Hippocampal formation (tissue), 2 donors: ENCODE results near the gene SNX27.
A peak's percentile ranks its signal among the peaks of the same experiment; 100 is the strongest.
"Not testable (repeated sequence)": the region's sequence is repeated elsewhere in the genome, so short reads cannot be mapped to it uniquely, and the experiment has no call there.

Source experiments
- DNase-seq, 2 donors: peaks; one replicate each; lab custom pipeline; 2025; lab: John Stamatoyannopoulos, UW

Gene SNX27

DNA sequence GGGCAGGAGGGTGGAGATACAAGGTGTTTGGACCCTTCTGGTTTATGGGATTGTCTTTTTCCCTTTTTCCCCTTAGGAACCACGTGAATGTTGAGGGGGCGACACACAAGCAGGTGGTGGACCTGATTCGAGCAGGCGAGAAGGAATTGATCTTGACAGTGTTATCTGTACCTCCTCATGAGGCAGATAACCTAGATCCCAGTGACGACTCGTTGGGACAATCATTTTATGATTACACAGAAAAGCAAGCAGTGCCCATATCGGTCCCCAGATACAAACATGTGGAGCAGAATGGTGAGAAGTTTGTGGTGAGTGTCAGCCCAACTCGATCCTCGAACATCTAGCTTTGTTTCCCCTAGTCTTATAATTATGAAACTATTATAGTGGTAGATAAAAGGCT lies 27.0 kb downstream of the SNX27 start:
- no peak for DNase-seq

DNA sequence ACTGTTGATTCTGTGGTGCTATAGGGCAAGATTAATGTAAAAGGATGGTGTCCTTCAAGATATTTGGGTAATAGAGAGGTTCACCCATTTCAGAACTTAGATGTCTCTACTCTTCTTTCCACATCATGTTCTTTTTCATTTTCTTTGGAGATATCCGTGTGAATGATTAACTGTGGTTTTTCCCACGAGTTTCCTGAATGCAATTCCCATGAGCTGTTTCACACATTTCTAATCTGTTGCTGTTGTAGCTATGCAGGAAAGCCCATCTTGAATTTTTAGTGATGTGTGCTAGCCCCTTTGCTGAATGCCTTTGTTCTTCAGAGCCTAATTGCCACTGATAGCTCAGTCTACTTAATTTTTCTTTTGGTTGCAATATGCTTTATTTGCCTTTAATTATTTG lies 27.6 kb downstream of the SNX27 start:
- DNase-seq: no peak

DNA sequence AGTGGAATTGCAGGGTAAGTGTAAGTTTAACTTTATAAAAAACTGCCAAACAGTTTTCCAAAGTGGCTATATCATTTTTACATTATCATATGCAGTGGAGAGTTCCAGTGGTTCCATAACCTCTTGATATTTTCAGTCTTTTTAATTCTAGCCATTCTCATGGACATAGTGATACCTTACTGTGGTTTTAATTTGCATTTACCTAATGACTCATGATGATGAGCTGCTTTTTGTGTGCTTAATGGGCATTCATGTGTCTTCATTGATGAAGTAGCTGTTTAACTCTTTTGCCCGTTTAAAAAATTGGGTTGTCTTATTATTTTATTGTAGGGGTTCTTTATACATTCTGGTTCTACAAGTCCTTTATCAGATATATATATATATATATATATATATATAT lies 29.4 kb downstream of the SNX27 start:
- DNase-seq: no peak

DNA sequence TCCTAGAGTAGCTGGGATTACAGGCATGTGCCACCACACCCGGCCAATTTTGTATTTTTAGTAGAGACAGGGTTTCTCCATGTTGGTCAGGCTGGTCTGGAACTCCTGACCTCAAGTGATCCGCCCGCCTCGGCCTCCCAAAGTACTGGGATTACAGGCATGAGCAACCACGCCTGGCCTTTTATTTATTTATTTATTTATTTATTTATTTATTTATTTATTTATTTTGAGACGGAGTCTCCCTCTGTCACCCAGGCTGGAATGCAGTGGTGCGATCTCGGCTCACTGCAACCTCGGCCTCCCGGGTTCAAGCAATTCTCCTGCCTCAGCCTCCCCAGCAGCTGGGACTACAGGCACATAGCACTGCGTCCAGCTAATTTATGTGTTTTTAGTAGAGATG lies 31.2 kb downstream of the SNX27 start:
- not testable (repeated sequence) for DNase-seq

DNA sequence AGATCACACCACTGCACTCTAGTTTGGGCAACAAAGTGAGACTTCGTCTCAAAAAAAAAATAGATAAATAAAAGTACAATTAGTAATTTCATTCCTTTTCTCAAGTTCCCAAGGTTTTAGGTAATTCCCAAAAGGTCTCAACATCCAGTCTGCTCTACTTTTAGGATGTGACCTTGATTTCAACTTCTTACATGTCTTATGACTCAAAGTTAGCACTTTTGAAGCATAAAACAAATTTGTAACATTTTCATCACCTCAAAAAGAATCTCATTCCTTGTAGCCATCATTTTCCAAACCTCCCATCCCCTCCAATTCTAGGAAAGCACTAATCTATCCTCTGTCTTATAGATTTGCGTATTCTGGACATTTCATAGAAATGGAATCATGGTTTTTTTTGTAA lies 32.2 kb downstream of the SNX27 start:
- DNase-seq: no peak

DNA sequence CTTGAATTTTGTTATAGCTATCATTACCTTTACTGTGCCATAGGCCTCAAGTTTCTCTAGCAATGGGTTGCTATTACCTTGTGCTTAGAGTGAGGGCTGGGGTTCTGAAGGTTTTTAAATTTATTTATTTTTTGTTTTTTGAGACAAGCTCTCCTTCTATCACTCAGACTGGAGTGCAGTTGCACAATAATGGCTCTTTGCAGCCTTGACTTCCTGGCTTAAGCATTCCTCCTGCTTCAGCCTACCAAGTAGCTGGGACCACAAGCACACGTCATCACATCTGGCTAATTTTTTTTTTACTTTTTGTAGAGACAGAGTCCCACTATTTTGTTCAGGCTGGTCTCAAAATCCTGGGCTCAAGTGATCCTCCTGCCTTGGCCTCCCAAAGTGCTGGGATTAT lies 41.5 kb downstream of the SNX27 start:
- no peak for DNase-seq

DNA sequence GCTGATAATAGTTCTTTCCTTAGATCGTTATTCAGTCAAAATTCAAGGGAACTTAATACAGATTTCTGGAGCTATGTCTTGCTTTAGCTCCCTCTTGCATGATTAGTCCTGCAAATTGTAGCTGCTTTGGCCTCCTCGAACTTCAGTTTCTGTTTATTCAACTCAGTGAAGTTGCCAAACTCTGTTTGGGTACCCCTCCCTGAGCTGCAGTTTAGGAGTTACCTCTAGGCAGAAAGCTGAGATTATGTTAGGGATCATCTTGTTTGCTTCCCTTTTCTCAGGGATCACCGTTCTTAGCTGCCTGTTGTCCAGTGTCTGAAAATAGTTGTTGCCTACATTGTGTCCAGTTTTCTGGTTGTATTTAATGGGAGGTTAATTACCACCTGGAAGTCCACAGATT lies 43.5 kb downstream of the SNX27 start:
- no peak for DNase-seq

DNA sequence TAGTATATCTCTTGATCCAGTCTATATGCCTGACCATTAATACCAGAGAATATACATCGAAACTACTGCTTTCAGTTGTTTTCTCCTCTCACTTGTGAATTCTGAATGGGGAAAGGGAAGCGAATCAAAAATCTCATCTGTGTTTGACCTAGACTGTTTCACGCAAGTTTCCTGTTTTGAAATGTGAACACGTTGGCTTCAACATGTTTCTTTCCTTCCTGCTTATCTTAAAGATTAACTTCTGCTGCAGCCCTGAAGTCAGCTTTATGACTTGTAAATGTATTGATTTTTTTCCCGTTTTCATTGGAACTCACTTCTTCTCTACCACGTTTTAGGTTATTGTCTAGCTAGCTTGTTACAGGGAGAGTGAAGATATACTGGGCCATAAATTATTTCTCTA lies 49.9 kb downstream of the SNX27 start:
- DNase-seq: no peak

DNA sequence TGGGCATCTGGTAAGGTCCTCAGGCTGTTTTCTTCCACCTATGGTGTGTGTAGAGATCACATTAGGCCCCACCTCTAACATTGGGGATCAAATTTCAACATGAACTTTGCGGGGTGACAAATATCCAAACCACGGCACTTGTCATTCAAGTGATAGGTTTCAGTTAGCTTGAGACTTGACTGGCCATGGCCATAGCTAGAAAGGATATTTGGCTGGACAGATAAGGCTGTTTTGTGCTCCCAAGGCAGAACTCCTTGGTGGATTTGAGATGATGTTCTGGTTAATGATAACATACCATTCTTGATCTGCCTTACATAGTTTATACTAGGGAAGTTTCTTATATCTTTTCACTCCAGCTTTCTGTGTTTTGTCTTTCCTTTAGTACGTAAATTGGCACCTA lies 56.2 kb downstream of the SNX27 start:
- no peak for DNase-seq

DNA sequence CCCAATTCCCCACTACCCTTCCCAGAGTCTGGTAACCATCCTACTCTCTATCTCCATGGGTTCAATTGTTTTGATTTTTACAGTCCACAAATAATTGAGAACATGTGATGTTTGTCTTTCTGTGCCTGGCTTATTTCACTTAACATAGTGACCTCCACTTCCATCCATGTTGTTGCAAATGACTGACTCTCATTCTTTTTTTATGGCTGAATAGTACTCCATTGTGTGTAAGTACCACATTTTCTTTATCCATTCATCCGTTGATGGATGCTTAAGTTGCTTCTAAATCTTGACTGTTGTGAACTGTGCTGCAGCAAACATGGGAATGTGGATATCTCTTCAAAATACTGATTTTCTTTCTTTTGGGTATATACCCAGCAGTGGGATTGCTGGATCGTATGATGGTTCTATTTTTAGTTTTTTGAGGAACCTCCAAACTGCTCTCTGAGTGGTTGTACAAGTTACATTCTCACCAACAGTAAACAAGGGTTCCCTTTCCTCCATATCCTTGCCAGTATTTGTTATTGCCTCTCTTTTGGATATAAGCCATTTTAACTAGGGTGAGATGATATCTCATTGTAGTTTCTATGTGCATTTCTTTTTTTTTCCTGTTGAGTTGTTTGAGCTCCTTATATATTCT lies 58.3 kb downstream of the SNX27 start:
- not testable (repeated sequence) for DNase-seq

DNA sequence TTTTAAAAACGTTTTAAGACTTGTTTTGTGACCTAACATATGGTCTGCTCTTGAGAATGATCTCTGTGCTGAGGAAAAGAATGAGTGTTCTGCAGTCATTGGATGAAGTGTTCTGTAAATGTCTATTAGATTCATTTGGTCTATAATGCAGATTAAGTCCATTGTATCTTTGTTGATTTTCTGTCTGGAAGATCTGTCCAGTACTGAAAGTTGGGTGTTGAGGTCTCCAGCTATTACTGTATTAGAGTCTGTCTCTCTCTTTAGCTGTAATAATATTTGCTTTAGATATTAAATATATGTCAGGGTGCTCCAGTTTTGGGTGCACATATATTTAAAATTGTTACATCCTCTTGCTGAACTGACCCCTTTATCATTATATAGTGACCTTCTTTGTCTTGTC lies 61.6 kb downstream of the SNX27 start:
- DNase-seq: no peak

DNA sequence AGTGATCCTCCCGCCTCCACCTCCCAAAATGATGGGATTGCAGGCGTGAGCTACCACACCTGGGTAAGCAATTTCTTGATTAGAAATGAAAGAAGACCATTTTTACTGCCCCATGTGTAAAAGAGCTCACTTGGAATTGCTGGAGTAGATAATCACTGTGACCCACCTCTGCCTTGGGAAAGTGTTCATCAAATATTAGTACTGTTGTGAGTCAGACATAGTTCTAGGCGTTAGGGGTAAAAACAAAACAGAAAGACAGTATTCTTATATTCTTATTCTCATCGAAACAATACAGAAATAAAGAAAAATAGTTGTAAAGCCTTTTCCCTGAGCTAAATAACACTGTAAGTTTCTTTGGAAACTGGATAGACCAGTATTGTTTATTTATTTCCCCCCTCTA lies 68.5 kb downstream of the SNX27 start:
- no peak for DNase-seq

DNA sequence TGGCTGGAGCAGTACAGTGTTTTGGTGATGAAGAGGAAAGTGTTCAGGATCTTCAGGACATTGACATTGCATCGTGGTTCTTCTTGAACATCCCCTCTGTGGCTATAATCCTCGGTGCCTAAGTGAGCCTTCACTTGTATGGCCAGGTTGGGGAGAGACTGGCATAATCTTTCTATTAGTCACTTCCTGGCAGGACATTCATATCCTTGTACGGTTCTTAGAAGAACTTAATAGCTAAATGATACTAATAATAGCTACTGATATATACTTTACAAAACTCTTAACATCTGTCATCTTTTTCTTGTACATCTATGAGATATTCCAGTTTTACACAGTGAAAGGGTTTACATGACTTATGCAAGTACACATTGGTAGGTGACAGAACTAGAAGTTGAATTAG lies 69.0 kb downstream of the SNX27 start:
- no peak for DNase-seq

DNA sequence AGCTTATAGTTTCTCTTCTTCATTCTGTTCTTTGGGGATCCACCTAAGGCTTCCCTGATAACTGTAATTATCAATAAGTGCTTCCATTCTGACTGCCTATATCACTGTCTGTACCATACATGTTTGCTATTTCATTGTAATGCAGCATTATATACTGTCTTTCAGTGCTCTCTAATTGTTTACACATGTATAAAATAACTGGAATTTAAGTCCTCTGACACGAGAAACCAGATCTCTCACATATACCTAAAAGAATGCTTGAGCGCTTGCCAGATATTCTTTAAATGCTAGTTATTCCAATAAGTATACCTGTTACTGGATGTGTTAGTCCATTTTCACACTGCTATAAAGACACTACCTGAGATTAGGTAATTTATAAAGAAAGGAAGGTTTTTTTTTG lies 70.1 kb downstream of the SNX27 start:
- DNase-seq: no peak

DNA sequence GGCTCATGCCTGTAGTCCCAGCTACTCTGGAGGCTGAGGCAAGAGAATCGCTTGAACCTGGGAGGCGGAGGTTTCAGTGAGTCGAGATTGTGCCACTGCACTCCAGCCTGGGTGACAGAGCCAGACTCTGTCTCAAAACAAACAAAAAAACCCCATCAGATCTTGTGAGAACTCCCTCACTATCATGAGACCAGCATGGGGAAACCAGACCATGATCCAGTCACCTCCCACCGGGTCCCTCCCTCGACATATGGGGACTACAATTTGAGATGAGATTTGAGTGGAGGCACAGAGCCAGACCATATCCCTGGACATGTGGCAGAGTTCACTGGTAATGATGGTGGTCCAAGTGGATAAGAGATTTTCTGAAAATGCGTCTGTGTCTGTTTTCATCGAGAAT lies 71.1 kb downstream of the SNX27 start:
- DNase-seq: not testable (repeated sequence)

DNA sequence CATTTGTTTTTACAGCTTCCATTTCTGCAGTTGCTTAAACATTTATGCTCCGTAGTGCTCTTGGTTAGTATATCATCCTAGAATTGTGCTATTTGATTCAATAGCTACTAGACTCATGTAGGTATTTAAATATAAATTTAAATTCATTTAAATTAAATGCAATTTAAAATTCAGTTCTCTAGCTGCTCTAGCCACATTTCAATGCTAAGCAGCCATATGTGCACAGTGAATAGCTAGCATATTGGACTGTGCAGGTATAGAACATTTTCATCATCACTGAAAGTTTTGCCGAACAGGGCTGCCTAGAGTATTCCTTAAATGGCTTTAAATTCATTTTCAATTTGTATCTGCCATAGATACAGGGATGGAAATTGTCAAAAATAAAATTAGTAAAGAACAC lies 72.3 kb downstream of the SNX27 start:
- no peak for DNase-seq

DNA sequence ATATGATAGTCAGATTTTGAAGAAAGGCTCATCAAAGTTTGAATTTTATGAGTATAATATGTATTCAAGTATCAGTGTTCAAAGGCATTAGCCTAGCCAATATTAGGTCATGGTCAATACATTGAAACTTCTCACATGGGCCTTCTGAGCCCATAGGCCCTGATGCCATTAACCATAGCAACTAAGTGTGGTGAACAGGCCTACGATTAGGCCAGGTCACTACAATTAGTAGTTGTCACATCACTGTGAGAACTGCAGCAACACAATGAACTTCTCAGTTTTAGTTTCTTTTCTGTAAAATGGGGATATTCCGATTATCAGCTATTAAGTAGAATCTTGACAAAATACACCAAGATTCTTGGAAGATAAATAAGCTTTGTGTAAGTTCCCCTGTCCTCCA lies 74.7 kb downstream of the SNX27 start:
- no peak for DNase-seq

DNA sequence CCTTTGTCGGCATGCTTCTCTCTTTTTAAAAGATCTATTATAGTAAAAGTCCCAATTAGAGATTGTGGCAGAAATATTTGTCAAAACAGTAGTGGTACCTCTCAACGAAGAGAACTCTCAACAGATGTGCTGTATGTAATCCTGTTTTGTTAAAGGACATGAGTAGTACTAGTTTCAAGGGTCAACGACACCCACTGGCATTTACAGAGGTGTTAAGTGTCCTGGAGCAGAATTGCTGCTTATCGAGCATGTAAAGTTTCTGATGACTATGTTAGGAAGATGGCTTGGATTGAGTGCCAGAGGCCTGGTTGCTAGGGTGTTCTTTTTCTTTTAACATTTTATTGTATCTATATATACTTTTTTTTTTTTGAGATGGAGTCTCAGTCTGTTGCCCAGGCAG lies 77.6 kb downstream of the SNX27 start:
- no peak for DNase-seq

DNA sequence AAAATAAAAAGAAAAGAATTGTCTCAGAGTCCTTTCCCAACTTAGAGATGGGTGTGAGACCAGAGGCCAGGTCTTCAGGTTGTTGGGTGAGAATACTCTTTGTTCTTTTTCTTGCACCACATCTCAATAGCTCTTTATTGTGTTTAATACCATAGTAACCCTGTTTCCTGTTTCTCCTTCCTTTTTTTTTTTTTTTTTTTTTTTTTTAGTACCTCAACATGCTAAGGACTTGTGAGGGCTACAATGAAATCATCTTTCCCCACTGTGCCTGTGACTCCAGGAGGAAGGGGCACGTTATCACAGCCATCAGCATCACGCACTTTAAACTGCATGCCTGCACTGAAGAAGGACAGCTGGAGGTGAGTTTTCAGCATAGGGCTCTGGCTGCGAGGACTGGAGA lies 80.4 kb downstream of the SNX27 start:
- DNase-seq: no peak

DNA sequence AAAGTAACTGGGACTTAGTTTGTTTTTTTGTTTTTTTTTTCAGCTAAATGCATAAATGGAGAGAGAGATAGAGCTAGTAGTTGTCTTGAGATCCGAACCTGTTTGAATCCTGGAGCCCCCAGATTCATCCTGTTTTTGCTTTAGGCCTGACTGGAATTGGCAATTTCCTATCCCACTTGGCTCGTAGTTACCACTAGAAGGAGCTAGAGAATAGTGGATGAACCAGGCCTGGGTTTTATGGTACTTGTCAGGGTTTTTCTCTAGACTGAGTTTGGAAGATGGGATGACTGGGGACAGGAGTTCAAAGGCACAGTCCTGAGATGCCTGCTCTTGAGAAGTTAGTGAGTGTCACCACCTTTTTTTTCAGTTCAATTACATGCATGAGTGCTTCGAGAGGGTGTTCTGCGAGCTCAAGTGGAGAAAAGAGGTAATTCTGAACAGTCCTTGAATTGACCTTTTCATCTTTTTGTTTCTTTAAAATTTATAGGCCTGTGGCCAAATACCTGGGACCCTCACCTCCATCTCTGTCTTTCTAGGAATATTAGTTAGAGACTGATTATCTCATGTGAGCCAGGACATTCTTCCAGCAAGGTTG lies 81.3 kb downstream of the SNX27 start:
- DNase-seq: peak in 1 of 2 donors; percentile 40

DNA sequence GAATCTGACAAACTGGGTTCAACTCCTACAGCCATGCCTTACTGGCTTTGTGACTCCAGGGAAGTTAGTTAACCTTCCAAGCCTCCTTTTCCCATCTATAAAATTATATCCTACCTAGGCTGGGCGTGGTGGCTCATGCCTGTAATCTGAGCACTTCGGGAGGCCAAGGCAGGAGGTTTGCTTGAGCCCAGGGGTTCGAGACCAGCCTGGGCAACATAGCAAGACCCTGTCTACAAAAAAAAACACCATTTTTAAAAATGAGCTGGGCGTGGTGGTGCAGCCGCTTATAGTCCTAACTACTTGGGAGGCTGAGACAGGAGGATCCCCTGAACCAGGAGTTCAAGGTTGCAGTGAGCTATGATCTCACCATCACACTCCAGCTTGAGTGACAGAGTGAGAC lies 89.7 kb downstream of the SNX27 start:
- DNase-seq: no peak

DNA sequence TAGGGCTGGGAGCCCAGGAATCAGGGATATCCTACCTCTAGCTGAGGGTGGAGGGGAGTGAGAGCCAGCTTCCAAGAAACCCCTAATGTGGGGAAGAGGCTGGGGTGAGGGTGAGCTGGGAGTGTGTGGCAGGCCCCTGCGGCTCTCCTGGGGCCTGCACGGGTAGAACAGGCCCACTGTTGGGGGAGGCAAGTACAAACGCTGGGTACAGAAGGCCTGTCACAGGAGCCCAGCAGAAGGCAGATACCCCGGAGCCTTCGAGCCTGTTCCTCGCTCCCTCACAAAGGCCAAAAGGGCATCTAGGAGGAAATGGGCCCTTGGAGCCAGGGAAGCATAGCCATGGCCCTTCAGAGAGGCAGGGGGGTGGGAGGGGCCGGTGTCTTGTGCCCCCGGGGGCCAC lies 91.1 kb downstream of the SNX27 start:
- no peak for DNase-seq

DNA sequence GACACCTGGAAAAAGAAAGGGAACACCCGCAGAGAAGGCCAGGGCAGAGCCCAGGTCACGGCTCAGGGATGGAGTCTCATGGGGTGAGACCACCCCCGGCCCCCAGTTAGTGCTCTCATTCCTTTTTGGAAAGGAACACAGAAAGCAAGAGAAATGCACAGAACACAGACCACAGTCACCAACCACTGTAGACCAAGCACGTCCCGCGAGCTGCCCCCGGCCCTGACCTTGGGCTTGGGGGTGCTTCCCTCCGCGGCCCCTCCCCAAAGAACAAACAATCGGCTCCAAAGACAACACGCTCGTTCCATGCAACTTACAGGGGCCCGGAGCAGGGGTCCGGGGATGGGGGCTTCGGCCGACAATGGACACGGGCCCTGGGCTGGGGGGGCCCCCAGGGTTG lies 92.0 kb downstream of the SNX27 start:
- no peak for DNase-seq

DNA sequence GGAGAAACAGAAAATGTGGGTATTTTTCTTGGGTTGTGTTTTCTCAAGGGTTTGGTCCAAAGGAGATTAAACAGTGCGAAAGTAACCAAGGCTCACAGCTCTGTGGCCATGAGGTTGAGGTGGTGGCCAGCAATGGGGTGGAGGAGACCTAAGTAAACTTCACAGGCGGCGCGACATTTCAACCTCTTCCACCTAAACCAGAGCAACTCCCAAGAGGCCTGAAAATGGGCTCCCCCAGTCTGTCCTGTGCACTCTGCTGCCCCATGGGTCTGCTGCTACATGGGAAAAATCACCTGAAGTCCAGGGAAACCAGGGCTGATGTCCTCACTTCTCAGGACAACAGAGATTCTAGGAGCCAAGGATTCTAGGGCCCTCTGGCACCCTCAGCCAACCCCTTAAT lies 92.4 kb downstream of the SNX27 start:
- no peak for DNase-seq
